Left ventricle myocardium superior (tissue), 1 donor: ENCODE data around the gene NT5C2. TPM values are rescaled to one million over a fixed set of nuclear protein-coding genes. Genes with fewer than 3 reads are reported as not detected.
"Not testable (repeated sequence)": the region's sequence is repeated elsewhere in the genome, so short reads cannot be mapped to it uniquely, and the experiment has no call there.

Experiments used
- ATAC-seq: fragments of 200-7000 bp; cut with Tn5 transposase; one replicate; pipeline ENCODE4 v1.9.1; 2020; ENCODE audit warnings: mild to moderate bottlenecking, moderate library complexity
- DNase-seq: peaks from one replicate; pipeline ENCODE4 v3.0.0-alpha.2; 2020
- intact Hi-C: fragments of 100-400 bp; cut with micrococcal nuclease; formaldehyde crosslinking; loops from one replicate; pipeline ENCODE4 v1.11.0; 2022
- total RNA-seq: library from RNA; stranded (reverse); fragmentation: NEBNext Ultra II Directional; extraction: Animal tissue kit (Norgen Biotek cat#: 25700); gene quantifications from one replicate; pipeline ENCODE4 v1.2.1, GENCODE V29; 2021
- donor health status: DM: no; HTN: yes; CAD: no; lungs with severe emphysema.

The NT5C2 gene
- total RNA-seq, 1 donor from 2014 or later = 39.3 TPM

- ATAC-seq (no peak), DNase-seq (no peak)
- intact Hi-C loops = no loop called here
These were observed 115.4 kb downstream of the NT5C2 start for GRCh38 chr10:103077491-103078308.

GRCh38 chr10:103077020-103077419, 116.1 kb downstream of the NT5C2 start:
- no peak for DNase-seq
- intact Hi-C loops = no loop called here
- ATAC-seq = no peak

GRCh38 chr10:103072891-103073290, 120.2 kb downstream of the NT5C2 start:
- ATAC-seq = no peak
- intact Hi-C loops = no loop called here

GRCh38 chr10:103072276-103072675, 120.8 kb downstream of the NT5C2 start:
- DNase-seq (no peak), ATAC-seq (no peak)
- intact Hi-C loops = no loop called here

More at GRCh38 chr10:103072891-103073290, 120.2 kb downstream of the NT5C2 start:
- DNase-seq = no peak

- peak; percentile 71 for DNase-seq
- intact Hi-C loops = loop anchor here (10.0 kb wide), 1 partner anchor 155 kb away; the partner anchor contains the start of gene CNNM2
- ATAC-seq = peak; percentile 86
These were observed 123.4 kb downstream of the NT5C2 start for GRCh38 chr10:103069453-103070331.

GRCh38 chr10:103067956-103068355, 125.1 kb downstream of the NT5C2 start:
- DNase-seq (no peak), ATAC-seq (no peak)
- intact Hi-C loops = loop anchor here (10.0 kb wide), 1 partner anchor 153 kb away; the partner anchor contains the start of gene CNNM2

GRCh38 chr10:103067484-103067883, 125.6 kb downstream of the NT5C2 start:
- DNase-seq (no peak), ATAC-seq (no peak)
- intact Hi-C loops = loop anchor here (10.0 kb wide), 1 partner anchor 153 kb away; the partner anchor contains the start of gene CNNM2

- intact Hi-C loops = loop anchor here (10.0 kb wide), 1 partner anchor 152 kb away; the partner anchor contains the start of gene CNNM2
- DNase-seq, ATAC-seq: not testable (repeated sequence)
These were observed 126.0 kb downstream of the NT5C2 start for GRCh38 chr10:103067099-103067477.

GRCh38 chr10:103066141-103067098, 126.7 kb downstream of the NT5C2 start:
- no peak for ATAC-seq
- no peak for DNase-seq
- intact Hi-C loops = loop anchor here (10.0 kb wide), 1 partner anchor 152 kb away; the partner anchor contains the start of gene CNNM2

GRCh38 chr10:103064956-103065355, 128.1 kb downstream of the NT5C2 start:
- DNase-seq = no peak
- intact Hi-C loops = loop anchor here (10.0 kb wide), 1 partner anchor 150 kb away; the partner anchor contains the start of gene CNNM2
- ATAC-seq = no peak

- no peak for DNase-seq
- intact Hi-C loops = loop anchor here (10.0 kb wide), 1 partner anchor 148 kb away; the partner anchor contains the start of gene CNNM2
- ATAC-seq = peak; percentile 41
These were observed 130.1 kb downstream of the NT5C2 start for GRCh38 chr10:103062854-103063590.

GRCh38 chr10:103060575-103060974, 132.5 kb downstream of the NT5C2 start:
- intact Hi-C loops = loop anchor here (10.0 kb wide), 1 partner anchor 146 kb away; the partner anchor contains the start of gene CNNM2
- ATAC-seq (no peak), DNase-seq (no peak)

GRCh38 chr10:103058034-103058433, 135.0 kb downstream of the NT5C2 start:
- ATAC-seq (peak; percentile 64), DNase-seq (no peak)
- intact Hi-C loops = no loop called here

GRCh38 chr10:103055105-103055504, 138.0 kb downstream of the NT5C2 start:
- DNase-seq (no peak), ATAC-seq (no peak)
- intact Hi-C loops = no loop called here

- peak; percentile 20 for ATAC-seq
- no peak for DNase-seq
- intact Hi-C loops = no loop called here
These were observed 138.5 kb downstream of the NT5C2 start for GRCh38 chr10:103054621-103055020.

- ATAC-seq (peak; percentile 91), DNase-seq (peak; percentile 69)
- intact Hi-C loops = no loop called here
These were observed 139.2 kb downstream of the NT5C2 start for GRCh38 chr10:103053659-103054581.

- DNase-seq (no peak), ATAC-seq (no peak)
- intact Hi-C loops = loop anchor here (10.0 kb wide), 1 partner anchor 124 kb away; no protein-coding TSS in a partner anchor
These were observed 143.8 kb downstream of the NT5C2 start for GRCh38 chr10:103049237-103049636.
